ENCODE data around the gene PRDX2.

DNA sequence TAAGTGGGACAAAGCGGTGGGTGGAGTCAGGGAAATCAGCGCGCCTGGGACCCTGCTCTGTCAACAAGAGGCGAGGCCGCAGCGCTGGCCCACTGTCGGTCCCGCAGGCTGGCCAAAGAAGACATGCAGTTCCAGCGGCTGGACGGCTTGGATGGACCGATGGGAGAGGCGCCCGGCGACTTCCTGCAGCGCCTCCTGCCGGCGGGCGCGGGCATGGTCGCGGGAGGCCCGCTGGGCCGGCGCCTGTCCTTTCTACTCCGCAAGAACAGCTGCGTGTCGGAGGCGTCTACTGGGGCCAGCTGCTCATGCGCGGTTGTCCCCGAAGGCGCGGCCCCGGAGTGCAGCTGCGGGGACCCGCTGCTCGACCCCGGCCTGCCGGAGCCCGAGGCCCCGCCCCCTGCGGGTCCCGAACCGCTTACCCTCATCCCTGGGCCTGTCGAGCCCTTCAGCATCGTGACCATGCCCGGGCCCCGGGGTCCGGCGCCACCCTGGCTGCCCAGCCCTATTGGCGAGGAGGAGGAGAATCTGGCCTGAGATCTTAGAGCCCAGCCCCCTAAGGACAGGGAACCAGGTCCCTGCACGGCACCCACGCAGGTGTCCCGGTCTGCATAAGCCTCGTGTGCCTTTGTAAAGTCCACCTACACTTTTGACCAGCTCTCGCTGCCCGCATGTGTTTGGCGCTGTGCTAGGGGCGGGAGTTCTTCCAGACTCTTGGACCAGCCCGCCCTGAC is 43.9 kb downstream of the PRDX2 start:
- no peak for TF ChIP-seq TAF1 (IDR thresholded peaks at IDR 0.05; ENCODE audit: borderline replicate concordance, insufficient read depth, low read length)
- no peak for TF ChIP-seq POLR2AphosphoS5 (IDR thresholded peaks at IDR 0.05; ENCODE audit: low read depth, low read length)

All from PFSK-1 (cell line).